Fibroblast of skin of left quadriceps (primary cell): ENCODE measurements around the gene ITPKA.

Experiments
- DNase-seq, 2 experiments: peaks; one replicate each; pipeline ENCODE4 v3.0.0-alpha.2; 2013; ENCODE audit warnings: low read depth in 2 of 2

ITPKA gene

DNA sequence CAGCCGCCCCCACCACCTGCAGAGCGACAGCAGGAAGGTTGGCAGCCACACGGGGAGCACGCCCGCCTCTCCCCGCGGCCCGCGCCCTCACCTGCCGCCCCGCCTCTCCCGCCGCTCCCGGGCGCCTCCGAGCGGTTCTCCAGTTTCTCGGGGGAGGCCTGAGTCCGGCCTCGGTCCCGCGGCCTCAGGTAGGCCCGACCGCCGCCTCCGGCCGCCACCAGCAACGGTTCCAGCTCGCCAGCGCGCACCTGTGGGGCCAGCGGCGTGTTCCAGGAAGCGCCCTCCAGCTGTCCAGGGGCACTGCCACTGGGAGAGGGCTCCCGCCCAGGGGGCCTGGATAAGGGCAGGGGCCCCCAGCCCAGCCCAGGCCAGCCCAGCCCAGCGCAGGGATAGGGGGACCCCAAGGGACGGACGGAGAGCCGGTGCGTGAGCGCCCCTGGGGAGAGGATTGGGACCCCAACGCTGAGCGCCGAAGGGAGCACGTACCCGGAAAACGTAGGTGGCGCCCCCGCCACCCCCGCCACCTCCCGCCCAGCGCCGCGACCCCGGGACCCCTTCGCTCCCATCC, 17.7 kb downstream of the ITPKA start:
- no peak for DNase-seq

- no peak for DNase-seq
Measured at GRCh38 chr15:41511899-41512369, 18.3 kb downstream of the ITPKA start.

GRCh38 chr15:41512512-41512939, 18.9 kb downstream of the ITPKA start:
- DNase-seq = no peak

- no peak for DNase-seq
Measured at GRCh38 chr15:41512940-41513505, 19.3 kb downstream of the ITPKA start.

DNA sequence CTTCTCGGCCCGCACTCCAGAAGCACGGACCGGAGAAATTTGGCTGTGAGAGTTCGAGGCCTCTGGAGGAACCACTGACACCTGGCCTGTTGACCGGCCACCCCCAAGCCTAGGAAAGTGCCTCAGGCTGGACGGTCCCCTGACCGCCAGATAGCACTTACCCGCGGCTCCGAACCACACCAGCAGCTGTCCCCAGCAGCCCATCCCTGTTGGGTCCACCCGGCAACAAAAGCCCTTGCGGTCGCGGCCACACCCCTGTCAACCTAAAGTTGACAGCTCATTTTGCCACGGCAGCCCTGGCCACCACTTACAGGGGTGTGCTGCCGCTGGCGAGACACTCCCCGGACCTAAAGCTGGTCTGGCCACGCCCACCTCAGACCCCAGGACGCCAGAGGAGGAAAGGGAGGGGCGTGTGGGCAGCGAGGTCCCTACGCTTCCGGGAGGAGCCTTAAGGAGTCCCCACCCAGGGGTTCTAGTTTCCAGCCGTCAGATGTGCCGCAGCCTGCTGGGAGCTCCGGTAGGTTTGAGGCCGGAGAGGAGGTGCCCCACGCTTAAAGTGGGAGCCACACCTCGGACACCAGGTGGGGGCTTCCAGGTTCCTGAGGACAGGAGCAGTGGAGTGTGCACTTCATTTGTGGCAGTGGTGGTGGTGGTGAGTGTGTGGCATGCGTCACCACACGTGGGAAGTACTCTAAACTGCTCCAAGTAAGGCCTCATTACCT, 20.0 kb downstream of the ITPKA start, which contains the start of gene LTK:
LTK (minus strand) TSS at position 322 of the 722 bp plus-strand sequence; CDS start at position 204, 118 bp downstream.
- no peak for DNase-seq

- no peak for DNase-seq
Measured at GRCh38 chr15:41517895-41518449, 24.3 kb downstream of the ITPKA start.

- DNase-seq = no peak
Measured at GRCh38 chr15:41520636-41521035, 27.0 kb downstream of the ITPKA start.

DNA sequence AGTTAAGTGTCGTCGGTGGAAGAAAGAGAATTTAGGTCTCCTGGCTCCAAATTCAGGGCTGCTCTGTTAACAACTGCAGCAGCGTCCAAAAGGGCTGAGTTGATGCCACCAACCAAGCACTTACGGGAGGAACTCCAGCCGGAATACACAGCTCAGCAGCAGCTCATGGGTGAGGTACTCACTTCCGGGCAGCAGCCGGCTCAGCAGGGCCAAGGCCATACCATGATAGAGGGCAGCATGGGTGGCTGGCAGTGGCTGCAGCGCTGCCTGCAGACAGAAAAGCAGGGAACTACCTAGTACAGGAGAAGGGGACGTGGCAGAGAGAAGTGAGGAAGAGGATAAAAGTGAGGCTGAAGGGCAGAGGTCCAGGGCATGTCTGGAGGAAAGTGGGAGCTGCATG, 27.9 kb downstream of the ITPKA start:
- no peak for DNase-seq

- DNase-seq = no peak
Measured at GRCh38 chr15:41523097-41523496, 29.4 kb downstream of the ITPKA start.

DNA sequence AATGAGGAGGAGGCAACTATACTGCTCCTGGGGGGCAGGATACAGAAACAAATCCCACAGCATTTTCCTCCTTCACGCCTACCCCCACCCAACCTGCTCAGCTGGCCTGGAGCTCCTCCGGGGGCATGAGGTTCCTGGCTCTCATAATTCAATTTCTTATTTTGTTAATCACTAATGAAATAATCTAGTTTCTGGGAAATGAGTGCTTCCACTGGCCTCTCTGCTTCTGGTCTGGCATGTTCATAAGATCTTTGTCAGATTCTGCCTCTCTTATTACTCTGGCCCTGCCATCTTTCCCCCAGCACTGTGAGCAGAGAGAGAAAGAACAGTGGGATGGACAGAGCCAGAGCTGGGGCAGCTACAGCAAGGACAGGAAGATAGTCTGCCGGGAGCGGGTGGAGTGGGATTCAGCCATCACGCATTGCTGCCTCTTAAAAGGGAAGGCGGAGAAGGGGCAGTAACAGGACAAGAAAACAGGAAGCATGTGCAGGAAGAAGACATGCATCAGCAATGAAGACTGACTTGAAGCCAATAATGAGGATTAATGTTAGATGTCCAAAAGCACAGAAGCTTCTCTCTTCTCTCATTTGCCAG, 36.8 kb downstream of the ITPKA start:
- DNase-seq = no peak

DNA sequence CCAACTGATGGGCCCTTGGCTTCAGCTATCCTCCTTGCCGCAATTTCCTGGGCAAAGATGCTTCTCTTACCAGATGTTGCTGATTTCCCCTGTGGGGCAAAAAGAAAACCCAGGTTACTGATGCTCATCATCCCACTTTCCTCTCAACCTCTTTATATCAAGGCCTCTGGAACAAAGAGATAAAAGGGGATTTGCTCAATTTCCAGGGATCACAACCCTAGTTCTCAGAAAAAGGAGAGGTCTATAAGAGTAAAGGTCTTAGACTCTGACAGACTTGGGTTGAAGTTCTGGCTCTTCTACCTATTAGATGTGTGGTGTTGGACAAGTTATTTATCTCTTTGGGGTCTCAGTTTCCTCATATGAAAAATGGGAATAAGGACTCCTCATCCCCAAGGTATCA, 41.9 kb downstream of the ITPKA start:
- DNase-seq = no peak

DNA sequence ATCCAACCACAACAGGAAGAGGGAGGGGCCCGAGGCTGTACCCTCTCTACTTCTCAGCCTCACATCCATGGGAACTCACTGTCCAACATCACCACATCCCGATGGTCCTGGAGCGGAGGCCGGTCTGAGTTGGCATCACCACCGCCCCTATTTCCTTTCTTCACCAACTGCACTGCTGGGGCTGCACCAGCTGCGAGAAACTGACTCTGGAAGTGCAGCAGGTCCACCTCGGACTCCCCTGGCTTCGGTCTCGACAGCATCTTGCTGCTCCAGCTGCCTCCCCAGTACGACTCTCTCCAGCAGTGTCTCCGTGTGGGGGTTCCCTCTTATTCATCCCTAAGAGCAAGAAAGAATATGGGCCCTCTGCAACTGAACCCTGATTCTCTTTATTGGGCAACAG, 43.2 kb downstream of the ITPKA start:
- DNase-seq = no peak

GRCh38 chr15:41543521-41543870, 49.8 kb downstream of the ITPKA start:
- no peak for DNase-seq

DNA sequence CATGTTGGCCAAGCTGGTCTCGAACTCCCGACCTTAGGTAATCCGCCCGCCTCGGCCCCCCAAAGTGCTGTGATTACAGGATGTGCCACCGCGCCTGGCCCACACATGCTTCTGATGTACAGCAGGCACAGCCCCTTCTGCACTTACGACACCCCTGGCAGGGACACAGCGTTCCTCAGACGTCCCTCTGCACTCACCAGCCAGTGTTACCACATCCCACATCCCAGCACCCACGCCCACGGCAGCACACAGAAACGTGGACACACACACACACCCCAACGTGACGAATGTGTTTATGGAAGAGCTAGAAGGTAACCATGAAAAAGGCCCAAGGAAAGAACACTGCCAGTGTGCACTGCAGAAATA, 51.0 kb downstream of the ITPKA start:
- no peak for DNase-seq

DNA sequence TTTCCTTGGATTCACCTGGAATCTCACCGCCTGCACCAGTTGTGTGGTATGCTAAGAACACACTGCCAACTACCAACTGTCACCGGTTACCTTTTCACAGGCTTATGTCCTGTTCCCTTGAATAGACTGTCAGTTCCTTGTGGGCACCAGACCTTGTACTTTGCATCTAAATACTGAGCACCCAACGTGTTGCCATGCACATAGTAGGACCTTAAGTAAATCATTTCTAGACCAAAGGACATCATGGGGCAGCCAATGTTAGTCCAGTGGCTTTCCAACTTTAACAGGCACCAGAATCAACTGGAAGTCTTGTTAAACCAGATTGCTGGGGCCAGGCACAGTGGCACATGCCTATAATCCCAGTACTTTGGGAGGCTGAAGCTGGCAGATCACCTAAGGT, 51.5 kb downstream of the ITPKA start:
- no peak for DNase-seq

DNA sequence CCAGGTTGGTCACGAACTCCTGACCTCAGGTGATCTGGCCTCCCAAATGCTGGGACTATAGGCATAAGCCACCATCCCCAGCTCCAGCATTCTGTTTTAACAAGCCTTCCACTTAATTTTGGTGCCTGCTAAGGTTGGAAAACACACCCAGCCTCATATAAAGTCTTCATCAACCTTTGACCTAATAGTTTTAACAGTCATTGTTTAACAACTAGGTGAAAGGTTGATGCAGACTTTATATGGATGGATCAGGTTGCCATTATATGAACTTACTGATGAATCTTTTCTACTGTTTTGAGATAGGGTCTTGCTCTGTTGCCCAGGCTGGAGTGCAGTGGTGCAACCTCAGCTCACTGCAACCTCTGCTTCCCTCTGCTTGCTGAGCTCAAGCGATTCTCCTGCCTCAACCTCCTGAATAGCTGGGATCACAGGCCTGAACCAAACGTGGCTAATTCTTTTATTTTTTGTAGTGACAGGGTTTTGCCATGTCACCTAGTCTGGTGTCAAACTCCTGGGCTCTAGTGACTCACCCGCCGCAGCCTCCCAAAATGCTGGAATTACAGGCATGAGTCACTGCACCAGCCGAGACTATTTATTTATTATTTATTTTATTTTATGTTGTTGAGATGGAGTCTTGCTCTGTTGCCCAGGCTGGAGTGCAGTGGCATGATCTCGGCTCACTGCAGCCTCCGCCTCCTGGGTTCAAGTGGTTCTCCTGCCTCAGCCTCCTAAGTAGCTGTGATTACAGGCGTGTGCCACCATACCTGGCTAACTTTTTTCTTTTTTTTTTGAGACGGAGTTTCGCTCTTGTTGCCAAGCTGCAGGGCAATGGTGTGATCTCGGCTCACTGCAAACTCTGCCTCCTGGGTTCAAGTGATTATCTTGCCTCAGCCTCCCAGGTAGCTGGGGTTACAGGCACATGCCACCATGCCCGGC, 53.4 kb downstream of the ITPKA start:
- no peak for DNase-seq

DNA sequence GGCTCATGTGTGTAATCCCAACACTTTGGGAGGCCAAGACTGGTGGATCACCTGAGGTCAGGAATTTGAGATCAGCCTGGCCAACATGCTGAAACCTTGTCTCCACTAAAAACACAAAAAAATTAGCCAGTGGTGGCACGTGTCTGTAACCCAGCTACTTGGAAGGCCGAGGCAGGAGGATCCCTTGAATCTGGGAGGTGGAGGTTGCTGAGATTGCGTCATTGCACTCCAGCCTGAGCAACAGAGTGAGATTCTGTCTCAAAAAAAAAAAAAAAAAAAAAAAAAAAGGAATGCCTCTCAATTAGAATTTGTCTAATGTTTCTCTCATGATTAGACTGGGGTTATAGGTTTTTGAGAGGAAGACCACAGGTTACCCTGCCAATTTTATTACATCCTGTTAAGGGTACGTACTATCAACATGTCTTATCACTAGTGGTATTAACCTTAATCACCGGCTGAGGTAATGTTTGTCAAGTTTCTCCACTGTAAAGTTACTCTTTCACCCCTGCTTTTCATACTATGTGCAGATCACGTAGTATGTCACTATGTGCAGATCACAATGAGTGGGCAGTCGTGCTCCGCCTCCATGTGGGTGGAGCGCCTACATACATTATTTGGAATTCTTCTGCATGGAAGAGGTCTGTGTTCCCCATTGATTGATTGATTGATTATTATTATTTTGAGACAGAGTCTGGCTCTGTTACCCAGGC, 56.5 kb downstream of the ITPKA start:
- DNase-seq = no peak
